NCI-H2171 treated with DMSO at 0.1 percent for 48 hours (cell line): ENCODE measurements around the gene RAB40A.

Source experiments
- DNase-seq: peaks from one replicate; lab custom pipeline; 2025; lab: John Stamatoyannopoulos, UW

RAB40A gene, protein sequence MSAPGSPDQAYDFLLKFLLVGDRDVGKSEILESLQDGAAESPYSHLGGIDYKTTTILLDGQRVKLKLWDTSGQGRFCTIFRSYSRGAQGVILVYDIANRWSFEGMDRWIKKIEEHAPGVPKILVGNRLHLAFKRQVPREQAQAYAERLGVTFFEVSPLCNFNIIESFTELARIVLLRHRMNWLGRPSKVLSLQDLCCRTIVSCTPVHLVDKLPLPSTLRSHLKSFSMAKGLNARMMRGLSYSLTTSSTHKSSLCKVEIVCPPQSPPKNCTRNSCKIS

GRCh38 chrX:103519389-103519788 is at the start of gene RAB40A:
TSS of gene RAB40A (minus strand) at chrX:103519489. CDS start at chrX:103500756, 18,733 bp downstream.
- no peak for DNase-seq

- no peak for DNase-seq
Observed at GRCh38 chrX:103565752-103566151, 46.5 kb upstream of the RAB40A start.

- DNase-seq: no peak
Observed at GRCh38 chrX:103565197-103565596, 45.9 kb upstream of the RAB40A start.

GRCh38 chrX:103562801-103563200 is 43.5 kb upstream of the RAB40A start:
- DNase-seq: no peak

DNA sequence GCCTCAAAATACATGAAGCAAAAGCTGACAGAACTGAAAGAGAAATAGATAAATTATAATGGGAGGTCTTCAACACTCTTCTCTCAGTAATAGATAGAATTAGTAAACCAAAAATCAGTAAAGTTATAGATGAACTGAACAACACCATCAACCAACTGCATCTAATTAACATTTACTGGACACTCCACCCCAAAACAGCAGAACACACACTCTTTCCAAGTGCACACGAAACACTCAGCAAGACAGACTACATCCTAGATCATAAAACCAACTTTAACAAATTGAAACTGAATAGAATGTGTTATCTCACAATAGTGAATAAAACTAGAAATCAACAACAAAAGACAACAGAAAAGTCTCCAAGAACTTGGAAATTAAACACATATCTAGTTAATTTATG is 41.0 kb upstream of the RAB40A start:
- DNase-seq: no peak

DNA sequence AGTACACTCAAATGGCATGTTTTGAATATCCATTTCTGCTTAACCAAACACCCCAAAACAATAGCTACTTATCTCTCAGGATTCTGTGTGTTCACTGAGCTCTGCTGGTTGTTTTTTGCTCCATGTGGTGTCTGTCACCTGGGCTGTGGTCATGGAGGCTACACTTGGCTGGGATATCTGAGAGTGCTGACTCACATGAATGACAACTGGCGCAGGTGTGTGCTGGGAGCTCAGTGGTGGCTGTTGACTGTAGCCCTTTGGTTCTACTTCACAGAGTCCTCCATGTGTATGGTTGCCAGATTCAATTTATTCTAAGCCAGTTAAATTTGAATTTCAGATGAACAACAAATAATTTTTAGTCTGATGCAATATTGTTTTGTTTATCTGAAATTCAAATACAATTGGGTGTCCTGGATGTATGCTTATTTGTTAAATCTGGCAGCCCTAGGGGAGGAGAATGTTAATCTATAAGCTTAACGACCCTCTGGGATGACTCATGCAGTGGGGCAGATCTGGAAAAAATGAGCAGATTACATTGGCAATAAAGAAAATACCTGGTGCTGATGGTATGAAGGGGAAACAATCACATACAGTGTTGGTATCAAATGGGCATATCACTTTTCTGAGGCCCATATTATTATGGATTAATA is 37.8 kb upstream of the RAB40A start:
- no peak for DNase-seq

DNA sequence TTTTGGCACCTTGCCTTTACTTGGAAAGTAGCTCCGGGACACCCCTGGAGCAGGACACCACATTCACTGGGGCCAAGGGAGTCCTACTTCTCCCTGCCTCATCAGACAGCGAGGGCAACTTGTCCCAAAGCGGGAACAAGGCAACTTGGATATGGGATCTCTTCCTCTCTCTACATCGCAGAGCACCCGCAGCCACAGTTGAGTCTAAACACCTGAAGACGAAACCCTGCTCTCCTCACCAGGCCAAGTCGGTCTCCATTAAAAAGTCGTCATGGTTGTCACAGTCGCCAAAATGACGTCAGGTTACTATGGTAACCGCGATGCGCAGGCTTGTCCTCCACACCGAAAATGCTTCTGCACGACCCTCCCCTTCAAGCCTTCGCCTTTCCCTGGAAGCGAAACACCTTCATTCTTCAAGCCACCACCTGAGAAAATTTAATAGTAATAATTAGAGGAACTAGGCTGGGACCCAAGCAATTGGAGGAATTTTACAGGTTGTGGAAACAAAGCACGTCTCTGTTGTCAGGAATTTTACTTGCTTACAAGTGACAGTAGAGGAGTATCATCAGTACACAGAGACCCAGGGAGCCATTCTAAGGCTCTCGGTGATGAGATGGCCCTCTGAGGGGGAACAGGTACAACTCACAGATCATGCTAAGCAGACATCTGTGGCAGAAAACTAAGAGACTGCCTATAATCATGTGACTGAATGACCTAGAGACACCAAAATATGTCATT is 35.6 kb upstream of the RAB40A start:
- peak; percentile 64 for DNase-seq

DNA sequence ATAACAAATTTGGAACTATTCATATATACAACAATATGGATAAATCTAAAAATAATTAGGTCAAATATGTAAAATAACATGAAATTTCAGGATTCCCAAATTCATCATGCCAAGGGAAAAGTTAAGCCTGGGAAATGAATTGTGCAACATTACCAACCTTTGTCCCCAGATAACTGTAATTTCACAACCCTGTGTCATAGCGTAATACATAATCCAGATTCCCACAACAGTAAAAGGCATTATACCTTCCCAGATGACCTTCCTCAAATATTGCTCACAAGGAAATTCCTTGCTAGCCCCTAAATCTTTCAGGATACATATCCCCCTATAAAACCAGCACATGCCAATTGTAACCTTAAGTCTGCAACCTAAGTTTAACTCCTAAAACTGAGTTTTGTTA is 32.9 kb upstream of the RAB40A start:
- DNase-seq: no peak

DNA sequence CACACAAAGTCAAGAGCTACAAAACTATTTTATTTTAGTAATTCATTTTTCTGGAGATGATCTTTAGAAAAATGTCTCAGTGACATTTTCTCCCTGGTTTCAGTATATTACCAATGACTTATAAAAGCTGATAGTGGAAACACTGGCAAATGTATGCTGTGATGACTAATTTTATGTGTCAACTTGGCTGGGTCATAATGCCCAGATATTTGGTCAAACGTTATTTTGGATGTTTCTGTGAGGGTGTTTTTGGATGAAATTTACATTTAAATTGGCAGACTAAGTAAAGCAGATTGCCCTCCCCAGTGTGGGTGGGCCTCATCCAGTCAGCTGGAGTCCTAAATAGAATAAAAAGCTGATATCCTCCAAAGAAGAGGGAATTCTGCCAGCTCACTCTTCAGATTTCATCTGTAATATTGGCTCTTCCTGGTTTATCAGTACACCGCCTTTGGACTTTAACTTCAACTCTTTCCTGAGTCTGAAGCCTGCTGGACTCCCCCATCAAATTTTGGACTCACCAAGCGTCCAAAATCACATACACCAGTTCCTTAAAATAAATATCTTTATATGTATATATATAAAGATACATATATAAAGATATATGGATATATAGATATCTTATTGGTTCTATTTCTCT is 31.2 kb upstream of the RAB40A start:
- DNase-seq: no peak

GRCh38 chrX:103549916-103550315 is 30.6 kb upstream of the RAB40A start:
- DNase-seq: no peak

GRCh38 chrX:103540145-103540544 is 20.9 kb upstream of the RAB40A start:
- DNase-seq: no peak

DNA sequence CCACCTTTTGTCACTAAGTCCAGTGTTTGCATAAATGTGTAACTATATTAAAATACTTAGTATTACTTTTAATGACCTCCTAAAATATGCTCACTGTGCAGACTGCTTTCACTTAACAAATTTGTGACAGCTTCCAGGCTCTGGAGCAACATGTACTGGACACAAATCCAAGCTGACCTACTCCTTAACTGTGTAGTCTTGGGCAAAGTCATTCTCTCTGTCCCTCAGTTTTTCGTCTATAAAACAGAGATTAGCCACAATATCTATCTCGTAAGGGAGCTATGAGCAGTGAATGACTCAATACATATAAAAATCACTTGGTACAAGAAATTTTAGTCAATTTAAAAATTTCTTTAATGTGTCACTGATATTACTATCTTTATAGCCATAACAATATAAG is 20.4 kb upstream of the RAB40A start:
- DNase-seq: no peak

- no peak for DNase-seq
Observed at GRCh38 chrX:103538728-103539127, 19.4 kb upstream of the RAB40A start.

GRCh38 chrX:103537871-103538387 is 18.6 kb upstream of the RAB40A start:
- no peak for DNase-seq

- no peak for DNase-seq
Observed at GRCh38 chrX:103536732-103537131, 17.4 kb upstream of the RAB40A start.

- DNase-seq: no peak
Observed at GRCh38 chrX:103536071-103536470, 16.8 kb upstream of the RAB40A start.

DNA sequence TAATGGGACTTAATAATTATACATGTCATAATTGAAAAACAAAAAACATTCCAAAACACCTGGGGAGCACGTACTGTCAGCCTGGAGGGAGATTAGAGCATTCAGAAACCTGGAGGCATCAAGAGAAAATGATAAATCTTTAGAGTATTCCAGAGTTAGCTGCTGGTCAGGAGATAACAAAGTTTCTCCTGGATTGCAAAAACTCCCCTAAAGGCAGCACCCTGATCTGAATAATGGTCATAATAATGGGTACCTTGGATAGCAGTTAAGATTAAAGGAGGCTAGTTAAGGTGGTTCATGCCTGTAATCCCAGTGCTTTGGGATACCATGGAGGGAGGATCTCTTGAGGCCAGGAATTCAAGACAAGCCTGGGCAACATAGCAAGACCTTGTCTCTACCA is 15.9 kb upstream of the RAB40A start:
- DNase-seq: no peak

DNA sequence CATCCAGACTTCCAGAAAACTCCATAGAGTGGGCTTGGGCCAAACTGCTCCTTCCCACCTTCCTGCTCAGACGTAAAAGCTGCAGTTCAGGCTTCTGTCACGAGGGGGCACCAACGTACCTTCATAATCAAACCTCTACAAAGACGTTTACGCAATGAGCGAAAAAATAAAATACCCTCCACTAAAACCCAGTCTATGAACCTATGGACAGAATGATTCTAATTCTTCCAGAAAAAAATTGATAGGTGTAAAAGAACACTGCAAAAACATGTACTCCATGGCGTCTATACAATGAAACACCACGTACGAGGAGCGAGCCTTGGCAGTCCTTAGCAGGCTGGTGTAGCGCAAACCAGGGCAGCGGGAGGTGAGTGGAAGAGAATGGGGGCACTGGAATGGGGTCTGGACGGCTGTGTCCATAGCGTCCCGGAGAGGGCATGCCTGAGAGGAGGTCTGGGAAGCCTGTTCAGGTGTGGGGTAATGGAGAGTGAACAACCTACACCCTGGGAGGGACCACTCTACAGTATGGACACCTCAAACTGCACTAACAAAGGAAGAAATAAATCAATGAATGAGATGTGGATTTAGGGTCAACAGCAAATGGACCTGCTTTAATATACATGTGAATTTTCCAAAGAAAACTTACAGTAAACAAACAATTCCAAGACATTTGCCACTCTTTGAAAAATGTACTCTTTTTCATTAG is 14.4 kb upstream of the RAB40A start:
- peak; percentile 52 for DNase-seq

- DNase-seq: no peak
Observed at GRCh38 chrX:103531002-103531401, 11.7 kb upstream of the RAB40A start.

DNA sequence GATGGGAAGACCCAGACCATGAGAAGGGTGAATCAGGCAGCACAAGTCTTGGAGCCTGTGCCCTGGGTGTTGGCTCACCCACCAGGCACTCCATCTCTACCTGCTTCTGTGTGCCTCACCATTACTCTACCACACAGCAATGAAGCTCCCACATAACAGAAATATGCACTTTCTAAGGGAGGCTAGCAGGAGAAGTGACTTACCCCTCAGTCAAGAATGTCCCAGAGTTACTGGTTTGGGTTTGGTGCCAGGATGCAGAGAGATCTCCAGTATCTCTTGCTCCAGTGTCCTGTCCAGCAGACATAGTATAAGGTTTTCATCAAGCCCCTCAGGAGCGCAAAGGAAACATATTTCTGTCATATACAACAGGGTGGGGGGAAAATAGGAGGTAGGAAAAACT is 11.3 kb upstream of the RAB40A start:
- DNase-seq: no peak

- no peak for DNase-seq
Observed at GRCh38 chrX:103529550-103529949, 10.3 kb upstream of the RAB40A start.

DNA sequence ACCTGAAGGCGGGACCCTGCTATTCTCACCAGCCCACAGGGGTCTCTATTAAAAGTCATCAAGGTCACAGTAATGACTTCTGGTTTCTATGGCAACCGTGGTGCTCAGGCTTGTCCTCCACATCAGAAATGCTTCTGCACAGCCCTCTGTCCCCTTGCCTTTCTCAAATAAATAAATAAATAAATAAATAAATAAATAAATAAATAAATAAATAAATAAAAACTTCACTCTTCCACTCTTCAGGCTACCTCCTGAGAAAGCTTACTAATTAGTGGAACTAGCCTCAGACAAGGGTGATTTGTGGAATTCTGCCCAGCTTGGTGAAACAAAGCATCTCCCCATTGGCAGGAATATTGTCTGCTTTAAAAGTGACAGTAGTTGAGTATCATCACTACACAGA is 5.5 kb upstream of the RAB40A start:
- no peak for DNase-seq
